DMS153 treated with DMSO at 0.1 percent for 48 hours (cell line): Measurements from ENCODE around the gene IRS2.
"Not testable (repeated sequence)": the region's sequence is repeated elsewhere in the genome, so short reads cannot be mapped to it uniquely, and the experiment has no call there.

Source experiments
- DNase-seq: peaks from one replicate; lab custom pipeline; 2025; ENCODE audit not compliant: unreplicated experiment; lab: John Stamatoyannopoulos, UW

IRS2 gene, protein sequence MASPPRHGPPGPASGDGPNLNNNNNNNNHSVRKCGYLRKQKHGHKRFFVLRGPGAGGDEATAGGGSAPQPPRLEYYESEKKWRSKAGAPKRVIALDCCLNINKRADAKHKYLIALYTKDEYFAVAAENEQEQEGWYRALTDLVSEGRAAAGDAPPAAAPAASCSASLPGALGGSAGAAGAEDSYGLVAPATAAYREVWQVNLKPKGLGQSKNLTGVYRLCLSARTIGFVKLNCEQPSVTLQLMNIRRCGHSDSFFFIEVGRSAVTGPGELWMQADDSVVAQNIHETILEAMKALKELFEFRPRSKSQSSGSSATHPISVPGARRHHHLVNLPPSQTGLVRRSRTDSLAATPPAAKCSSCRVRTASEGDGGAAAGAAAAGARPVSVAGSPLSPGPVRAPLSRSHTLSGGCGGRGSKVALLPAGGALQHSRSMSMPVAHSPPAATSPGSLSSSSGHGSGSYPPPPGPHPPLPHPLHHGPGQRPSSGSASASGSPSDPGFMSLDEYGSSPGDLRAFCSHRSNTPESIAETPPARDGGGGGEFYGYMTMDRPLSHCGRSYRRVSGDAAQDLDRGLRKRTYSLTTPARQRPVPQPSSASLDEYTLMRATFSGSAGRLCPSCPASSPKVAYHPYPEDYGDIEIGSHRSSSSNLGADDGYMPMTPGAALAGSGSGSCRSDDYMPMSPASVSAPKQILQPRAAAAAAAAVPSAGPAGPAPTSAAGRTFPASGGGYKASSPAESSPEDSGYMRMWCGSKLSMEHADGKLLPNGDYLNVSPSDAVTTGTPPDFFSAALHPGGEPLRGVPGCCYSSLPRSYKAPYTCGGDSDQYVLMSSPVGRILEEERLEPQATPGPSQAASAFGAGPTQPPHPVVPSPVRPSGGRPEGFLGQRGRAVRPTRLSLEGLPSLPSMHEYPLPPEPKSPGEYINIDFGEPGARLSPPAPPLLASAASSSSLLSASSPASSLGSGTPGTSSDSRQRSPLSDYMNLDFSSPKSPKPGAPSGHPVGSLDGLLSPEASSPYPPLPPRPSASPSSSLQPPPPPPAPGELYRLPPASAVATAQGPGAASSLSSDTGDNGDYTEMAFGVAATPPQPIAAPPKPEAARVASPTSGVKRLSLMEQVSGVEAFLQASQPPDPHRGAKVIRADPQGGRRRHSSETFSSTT (N-terminal part only)

DNA sequence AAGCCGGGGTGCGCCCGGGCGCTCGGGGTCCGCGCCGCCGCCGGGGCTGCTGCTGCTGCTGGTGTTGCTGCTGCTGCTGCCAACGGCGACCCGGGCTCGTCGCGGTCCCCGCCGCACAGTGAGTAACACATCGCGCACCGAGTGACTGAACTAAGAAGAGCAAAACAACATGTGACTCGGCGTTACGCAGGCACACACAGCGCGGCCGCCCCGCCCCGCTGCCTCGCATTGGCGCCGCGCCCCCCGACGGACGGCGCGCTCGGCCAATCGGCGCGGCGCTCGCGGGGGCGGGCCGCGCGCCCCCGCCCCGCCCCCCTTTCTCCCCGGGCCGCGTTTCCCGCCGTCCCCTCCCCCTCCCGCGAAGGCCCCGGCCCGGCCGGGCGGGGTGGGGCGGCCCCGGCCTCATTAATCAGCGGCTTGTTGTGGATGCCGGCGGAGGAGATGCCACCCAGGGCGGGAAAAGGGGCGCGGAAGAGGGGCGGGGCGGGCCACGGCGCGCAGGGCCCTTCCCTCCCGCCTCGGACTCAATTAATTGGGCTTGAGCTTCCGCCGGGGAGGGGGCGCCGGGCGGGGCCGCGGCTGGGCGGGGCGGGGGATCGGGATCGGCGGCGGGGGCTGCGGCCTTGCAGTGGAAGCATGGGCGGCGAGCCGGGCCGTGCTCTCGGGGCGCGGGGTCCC, at the start of gene IRS2:
Gene IRS2, minus strand, starts transcription at position 127 of the 678 bp plus-strand sequence. CDS start 530 bp downstream, outside the sequence.
- peak; percentile 84 for DNase-seq

DNA sequence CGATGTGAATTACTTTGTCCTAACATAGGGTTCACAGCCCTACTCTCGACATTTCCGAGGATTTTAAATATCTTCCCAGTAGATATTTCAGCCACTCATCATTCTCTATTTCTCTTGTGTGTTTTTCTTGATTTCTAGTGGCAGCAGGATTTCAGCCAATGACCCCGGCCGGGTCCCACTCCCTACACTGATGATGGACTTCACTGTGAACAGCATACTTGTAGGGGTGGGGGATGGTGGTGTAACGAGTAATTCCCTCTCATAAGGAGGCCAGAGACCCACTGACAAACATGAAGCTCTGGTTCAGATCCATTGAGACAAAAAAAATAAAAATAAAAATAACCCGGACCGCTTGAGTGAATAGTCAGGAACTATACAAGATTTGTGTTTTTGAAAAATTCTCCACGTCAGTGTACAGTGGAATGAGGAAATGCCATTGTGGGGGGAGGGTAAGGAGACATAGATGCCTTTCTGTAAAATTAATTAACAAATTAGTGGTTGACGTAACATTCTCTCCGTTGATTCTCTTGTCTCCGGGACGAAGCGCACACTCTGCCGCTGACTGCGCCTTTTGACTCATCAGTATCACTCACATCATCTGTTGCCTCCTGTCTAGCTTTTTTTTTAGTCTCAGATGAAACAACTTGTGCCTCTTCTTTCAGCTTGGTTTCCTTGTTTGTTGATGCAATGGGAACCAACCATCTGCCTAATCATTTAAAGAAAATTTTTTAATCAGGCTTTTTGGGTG, 48.8 kb upstream of the IRS2 start:
- no peak for DNase-seq

DNA sequence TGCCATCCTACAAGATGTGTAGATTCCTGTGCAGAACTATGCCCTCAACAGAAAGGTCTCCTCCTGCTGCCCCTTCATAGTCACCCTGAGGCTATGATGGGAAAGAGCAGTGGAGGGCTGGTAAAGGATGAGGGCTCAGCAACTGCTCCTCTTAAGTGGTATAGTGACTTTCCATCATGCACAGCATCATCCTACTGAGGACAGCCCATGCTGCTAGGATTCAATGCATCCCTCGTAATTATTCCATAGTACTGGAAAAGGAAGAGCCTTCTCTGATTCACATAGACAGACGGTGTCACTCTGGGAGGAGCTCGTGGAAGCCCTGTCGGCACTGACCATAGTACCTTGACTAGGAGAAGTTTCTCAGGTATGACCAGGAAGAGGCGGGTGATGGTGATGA, 47.6 kb upstream of the IRS2 start:
- DNase-seq, result no peak

DNA sequence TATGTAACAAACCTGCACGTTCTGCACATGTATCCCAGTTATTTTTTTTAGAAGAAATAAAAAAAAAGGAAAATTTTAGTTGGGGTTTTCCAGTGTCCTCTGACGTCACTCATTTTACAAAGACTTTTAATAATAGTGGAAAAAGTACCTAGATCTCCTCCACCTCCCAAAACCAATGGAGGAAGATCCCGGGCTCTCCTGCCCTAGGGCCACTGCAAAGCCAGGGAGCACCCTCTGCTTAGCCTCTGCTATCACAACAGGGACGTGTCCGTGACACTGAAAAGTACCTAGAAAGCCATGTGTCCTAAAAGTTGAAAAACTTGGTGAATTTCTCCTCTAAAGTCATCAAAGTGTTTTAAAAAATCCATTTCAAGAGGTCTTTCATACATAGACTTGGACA, 46.7 kb upstream of the IRS2 start:
- DNase-seq, result no peak

DNA sequence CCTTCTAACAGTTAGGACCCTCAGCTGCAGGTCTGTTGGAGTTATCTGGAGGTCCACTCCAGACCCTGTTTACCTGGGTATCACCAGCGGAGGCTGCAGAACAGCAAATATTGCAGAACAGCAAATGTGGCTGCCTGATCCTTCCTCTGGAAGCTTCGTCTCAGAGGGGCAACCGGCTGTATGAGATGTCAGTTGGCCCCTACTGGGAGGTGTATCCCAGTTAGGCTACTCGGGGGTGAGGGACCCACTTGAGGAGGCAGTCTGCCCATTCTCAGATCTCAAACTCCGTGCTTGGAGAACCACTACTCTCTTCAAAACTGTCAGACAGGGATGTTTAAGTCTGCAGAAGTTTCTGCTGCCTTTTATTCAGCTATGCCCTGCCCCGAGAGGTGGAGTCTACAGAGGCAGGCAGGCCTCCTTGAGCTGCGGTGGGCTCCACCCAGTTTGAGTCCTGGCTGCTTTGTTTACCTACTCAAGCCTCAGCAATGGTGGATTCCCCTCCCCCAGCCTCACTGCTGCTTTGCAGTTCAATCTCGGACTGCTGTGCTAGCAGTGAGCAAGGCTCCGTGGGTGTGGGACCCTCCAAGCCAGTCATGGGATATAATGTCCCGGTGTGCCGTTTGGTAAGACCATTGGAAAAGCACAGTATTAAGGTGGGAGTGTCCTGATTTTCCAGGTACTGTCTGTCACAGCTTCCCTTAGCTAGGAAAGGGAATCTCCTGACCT, 42.4 kb upstream of the IRS2 start:
- not testable (repeated sequence) for DNase-seq

DNA sequence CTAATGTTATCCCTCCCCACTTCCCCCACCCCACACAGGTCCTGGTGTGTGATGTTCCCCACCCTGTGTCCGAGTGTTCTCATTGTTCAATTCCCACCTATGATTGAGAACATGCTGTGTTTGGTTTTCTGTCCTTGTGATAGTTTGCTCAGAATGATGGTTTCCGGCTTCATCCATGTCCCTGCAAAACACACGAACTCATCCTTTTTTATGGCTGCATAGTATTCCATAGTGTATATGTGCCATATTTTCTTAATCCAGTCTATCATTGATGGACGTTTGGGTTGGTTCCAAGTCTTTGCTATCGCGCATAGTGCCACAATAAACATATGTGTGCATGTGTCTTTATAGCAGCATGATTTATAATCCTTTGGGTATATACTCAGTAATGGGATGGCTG, 36.8 kb upstream of the IRS2 start:
- not testable (repeated sequence) for DNase-seq

DNA sequence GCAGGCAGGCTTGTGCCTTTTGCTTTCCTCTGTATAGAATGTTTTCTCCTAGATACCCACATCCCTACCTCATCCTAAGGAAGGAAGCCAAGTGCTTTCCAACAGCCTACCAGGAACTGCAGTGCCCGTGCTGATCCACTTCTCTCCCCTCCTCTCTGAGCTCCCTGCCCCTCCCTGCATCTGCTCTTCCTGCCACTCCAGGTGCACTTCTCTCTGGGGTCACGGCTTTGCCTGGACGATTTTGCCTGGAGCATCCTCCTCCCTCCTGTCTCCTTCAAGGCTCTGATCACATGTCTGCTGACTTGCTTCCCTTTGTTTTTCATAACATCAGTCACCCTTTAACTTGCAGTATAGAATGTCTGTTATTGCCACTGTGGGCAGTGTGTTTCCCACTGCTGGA, 34.7 kb upstream of the IRS2 start:
- peak; percentile 57 for DNase-seq

DNA sequence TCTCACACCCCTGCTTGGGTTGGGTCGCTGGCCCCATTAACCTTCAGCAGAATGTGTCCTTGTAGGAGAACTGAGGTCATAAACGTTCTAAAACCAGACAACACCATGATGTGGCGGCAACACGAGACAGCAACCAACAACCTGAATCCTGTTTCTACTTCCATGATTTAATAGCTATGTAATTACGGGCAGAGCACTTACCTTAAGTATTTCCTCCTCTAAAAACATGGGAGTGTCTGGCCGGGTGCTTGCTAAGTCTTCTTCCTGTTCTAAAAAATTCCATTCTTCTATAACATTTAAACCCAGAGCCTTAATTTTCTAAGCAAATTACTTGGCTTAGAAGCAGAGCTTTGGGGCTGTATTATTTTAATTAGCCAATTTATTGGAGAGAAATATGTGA, 33.5 kb upstream of the IRS2 start:
- DNase-seq, result peak; percentile 75

DNA sequence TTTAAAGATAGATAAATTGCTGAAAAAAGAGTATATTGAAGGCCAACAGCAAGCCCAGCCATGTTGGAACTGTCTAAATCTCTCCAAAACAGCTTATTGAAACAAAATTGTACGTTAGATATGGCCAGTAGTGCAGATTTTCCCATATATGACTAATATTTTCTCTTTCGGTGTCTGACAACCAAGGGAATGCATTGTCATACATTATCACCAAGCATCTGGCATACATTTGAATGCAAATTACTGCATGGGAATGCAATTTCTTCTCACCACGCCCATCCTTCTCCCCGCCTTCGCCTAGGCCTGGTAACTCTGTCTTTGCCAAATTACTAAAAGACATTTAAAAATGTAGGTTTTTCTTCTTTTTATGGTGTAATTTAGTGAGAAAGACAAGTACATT, 32.5 kb upstream of the IRS2 start:
- no peak for DNase-seq

DNA sequence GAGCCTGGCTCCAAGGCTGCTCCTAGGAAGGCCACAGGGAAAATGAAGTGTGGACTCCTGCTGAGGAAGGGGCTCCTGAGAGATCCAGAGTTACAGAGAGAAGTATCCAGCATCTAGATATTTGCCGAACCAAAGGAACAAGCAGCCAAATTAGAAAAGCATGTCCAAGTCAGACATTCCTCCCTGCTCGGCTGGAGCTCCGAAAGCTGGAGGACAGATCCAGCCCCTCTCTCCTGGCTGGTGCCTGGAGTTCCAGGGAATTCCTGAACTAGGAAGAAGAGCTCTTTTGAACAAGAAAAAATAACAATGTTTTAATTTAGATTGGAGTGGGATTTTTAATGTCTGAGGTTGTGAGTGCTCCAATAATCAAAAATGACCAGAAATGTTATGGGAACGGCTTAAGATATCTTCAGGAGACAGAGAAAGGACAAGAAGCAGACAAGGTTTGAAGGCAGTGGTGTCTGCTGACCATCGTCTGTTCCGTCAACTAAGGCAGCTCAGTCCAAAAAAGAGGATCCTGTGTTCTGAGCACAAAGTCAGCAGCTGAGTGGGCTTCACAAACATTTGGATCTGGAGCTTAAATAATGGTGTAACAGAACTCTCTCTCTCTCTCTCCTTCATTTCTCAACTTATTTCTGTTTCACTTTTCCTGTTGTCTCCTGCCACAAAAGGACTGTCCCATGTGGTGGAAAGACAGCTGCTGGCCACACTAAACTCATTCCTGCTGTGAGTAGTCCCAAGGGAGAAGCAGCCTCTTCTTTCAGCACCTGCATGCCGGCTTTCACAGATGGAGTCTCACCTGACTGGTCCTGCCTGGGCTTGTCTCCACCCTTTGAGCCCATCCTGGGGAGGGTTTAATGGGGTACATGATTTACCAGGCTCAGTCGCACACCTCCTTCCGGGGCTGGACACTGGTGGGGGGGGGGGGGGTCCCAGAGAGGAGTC, 31.5 kb upstream of the IRS2 start:
- peak; percentile 94 for DNase-seq

DNA sequence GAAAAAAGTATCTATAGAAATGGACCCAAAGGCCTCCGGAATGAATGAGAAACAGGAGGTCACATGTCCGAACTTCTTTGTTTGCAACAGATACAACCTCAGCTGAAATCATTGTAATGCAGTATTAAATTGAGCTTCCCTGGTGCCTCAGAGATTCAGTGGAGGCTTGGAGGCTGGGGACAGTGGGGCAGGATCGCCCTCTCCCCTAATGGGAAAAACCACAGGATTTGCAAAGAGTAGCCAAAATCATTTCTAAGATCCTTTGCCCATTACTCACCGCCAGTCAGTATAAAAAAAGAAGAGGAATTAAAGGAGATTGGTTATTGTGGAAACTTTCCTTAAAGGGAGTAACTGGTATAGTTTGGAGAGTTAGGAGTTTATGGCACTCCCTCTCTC, 30.4 kb upstream of the IRS2 start:
- DNase-seq, result no peak

DNA sequence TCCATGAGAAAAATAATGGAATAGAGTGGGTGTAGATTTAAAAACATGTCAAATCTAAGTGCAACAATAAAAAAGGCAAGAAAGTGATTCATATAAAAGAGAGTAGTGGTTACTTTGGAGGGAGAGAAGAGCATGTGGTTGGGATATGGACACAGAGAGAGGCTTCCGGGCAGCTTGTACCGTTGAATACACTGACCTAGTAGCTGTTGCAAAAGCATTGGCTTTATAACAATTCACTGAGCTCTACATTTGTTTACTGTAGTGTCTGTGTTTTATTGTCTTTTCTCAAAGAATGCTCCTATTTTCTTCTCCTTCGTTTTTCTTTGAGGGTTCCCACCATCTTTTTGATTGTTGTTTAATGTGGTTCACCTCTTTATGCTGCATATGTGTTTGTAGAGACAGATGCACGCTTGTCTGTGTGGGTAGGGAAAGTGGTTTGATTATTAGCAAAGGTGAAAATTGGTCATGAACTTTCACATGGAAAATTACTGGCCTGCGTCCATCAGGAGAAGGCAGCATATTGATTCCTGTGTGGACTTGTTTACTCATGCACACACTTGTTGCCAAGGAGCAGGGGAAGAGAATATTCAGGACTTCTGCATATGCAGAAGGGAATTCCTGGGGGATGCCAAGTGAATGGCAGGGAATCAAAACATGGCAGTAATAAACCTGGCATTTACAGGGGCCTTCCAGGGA, 29.9 kb upstream of the IRS2 start:
- peak; percentile 19 for DNase-seq

DNA sequence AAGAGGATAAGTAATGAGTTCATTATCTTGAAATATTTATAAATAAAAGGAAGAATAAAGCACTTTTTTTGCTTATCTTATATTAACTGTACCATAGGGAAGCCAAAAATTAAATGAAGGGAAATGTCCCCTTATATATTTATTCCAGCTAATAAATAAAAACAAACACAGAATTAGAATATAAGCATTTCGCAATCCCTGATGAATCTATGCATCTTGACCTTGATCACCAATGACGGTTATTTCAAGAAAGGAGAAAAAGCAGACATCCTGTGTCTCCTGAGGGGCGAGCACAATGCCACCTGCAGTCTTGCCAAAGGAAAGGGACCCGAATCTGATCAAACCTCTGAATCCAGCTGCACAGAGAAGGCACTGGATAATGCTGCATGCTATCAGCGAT, 29.3 kb upstream of the IRS2 start:
- no peak for DNase-seq

DNA sequence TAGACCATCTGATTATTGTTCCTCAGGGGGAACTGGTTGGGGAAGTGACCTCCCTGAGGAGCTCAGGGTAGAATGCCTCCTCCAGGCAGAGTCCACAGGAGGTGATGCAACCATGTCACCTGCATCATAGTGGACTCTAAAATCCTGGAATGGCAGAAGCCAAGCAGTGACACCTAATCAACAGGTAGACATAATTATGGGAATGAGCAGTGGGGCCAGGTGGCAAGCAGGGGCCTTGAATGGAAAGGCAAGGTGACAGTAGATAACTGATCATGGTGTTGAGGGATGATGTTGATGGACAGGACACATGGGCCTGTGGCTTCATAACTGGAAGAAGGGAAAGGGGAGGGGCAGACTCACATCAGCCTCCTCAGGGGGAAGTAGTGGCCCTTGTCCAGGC, 27.3 kb upstream of the IRS2 start:
- DNase-seq, result no peak

DNA sequence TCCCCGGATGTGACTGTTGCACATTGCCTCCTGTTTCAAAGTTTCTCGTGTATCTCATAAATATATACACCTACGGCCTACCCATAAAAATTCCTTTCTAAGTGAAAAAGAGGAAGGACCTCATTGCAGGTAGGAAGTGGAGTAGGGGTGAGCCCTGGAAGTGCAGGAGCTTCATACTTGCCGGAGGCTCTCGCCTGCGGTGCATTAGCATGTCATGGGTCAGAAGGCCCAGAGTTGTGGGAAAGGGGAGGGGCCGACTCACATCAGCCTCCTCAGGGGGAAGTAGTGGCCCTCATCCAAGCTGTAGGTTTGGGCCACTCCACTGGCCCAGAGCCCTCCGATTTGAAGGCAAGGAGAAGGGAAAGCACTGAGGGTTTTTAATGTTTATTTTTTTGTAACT, 26.0 kb upstream of the IRS2 start:
- no peak for DNase-seq

DNA sequence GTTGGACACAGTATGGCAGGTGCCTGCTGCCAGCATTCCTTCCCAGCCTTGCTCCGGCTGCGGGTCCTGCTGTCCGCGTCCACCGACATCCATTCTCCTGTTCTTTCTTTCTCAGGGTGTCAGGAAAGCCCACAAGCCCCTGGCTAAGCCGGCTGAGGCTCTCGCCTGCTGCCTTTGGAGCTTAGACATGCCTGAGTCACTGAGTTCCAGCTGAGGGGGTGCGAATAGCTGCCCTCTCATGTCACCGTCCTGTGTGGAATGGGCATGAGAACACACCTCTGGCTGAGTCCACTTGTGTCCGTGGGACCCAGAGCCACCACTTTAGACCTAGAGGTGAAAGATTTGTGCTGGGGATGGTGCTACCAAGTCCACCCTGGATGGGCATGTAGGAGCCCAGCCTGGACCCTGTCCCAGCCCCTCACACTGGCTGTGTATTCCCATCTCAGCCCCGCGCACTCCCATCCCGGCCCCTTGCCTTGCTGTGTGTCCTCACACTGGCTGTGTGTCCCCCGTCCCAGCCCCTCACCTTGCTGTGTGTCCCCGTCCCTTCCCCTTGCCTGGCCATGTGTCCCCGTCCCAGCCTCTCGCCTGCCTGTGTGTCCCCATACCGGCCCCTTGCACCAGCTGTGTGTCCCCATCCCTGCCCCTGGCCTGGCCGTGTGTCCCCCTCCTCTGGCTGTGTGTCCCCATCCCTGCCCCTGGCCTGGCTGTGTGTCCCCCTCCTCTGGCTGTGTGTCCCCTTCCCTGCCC, 24.6 kb upstream of the IRS2 start:
- DNase-seq, result no peak

DNA sequence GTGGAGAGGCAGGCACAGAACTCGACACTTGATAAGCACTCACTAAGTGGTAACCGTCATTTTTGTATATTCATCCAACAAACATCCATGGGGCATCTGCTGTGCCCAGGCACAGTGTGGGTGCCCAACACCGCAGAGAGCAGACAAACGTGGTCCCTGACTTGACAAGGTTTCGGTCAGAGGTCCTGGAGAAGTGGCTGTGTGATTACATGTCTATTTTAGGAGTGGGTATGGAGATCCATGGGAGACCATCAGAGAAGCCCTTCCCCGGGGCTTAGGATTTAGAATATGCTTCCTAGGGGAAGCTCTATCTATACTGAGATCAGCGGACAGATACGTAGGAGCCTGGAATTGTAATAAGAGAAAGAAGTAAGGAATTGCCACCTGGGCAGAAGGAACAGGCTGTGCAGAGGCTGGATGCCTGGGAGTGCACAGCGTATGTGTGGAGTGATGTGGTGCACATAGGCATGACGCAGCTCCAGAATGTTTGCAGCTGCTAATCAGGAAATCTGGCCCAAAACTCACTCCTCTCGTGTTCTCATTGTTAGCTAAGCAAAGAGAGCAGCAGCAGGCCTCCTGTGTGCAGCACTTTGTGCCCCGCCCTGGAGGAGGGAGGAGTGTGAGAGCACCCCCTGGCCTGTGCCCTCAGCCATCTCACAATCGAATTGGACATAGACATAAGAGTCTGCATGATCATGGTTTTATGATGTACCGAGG, 23.0 kb upstream of the IRS2 start:
- DNase-seq, result no peak
